ENCODE measurements around the gene HMG20A.

DNA sequence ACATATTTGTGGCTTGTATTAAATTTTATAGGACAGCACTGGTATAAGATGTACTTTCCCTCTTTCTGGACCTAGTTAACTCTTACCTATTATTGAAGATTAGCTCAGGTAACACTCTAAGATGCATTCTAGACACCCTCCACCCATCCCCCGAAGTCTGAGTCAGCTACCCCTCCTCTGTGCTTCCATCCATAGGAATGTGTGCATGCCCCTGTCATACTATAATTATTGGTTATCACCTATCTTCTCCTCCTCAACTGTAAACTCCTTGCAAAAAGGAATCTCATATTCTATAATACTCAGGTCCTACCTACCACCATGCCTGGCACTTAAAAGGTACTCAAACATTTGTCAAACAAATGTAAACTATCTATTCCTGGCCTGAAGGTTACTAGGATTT lies 3.7 kb upstream of the HMG20A start:
- TF ChIP-seq, protein P1, sequence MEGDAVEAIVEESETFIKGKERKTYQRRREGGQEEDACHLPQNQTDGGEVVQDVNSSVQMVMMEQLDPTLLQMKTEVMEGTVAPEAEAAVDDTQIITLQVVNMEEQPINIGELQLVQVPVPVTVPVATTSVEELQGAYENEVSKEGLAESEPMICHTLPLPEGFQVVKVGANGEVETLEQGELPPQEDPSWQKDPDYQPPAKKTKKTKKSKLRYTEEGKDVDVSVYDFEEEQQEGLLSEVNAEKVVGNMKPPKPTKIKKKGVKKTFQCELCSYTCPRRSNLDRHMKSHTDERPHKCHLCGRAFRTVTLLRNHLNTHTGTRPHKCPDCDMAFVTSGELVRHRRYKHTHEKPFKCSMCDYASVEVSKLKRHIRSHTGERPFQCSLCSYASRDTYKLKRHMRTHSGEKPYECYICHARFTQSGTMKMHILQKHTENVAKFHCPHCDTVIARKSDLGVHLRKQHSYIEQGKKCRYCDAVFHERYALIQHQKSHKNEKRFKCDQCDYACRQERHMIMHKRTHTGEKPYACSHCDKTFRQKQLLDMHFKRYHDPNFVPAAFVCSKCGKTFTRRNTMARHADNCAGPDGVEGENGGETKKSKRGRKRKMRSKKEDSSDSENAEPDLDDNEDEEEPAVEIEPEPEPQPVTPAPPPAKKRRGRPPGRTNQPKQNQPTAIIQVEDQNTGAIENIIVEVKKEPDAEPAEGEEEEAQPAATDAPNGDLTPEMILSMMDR (IDR thresholded peaks at IDR 0.05): no peak
- TF ChIP-seq POLR2A (IDR thresholded peaks at IDR 0.05): no peak

Measured in Peyer's patch (tissue), 4 donors.